ENCODE measurements around the gene BCO1.
"Not testable (repeated sequence)": the region's sequence is repeated elsewhere in the genome, so short reads cannot be mapped to it uniquely, and the experiment has no call there.

The BCO1 gene

GRCh38 chr16:81214745-81215166 lies 23.7 kb upstream of the BCO1 start:
- no peaks in the 10 kb centered on the region for H3K36me3 ChIP-seq (ENCODE audit: insufficient read depth, low read length)
- H3K9me3 ChIP-seq (ENCODE audit: low read length) = no peaks in the 10 kb centered on the region
- no peak overlapping the region for H3K27ac ChIP-seq (ENCODE audit: low read depth, low read length)
- H3K4me3 ChIP-seq (ENCODE audit: low read depth in 1 of 2, low read length in 2 of 2) = no peak overlapping the region
- no peak overlapping the region for H3K9ac ChIP-seq (ENCODE audit: low read length)
- H3K27me3 ChIP-seq (ENCODE audit: control insufficient read depth in 1 of 2, insufficient read depth in 2 of 2, low read length in 2 of 2) = no peaks in the 10 kb centered on the region
- H3K4me1 ChIP-seq (ENCODE audit: insufficient read depth, low read length) = no peaks in the 10 kb centered on the region

GRCh38 chr16:81216114-81216513 lies 22.4 kb upstream of the BCO1 start:
- no peak overlapping the region for H3K9ac ChIP-seq (ENCODE audit: low read length)
- H3K36me3 ChIP-seq (ENCODE audit: insufficient read depth, low read length) = no peaks in the 10 kb centered on the region
- H3K27me3 ChIP-seq (ENCODE audit: control insufficient read depth in 1 of 2, insufficient read depth in 2 of 2, low read length in 2 of 2) = no peaks in the 10 kb centered on the region
- H3K9me3 ChIP-seq (ENCODE audit: low read length) = no peaks in the 10 kb centered on the region
- H3K4me3 ChIP-seq (ENCODE audit: low read depth in 1 of 2, low read length in 2 of 2) = no peak overlapping the region
- no peak overlapping the region for H3K27ac ChIP-seq (ENCODE audit: low read depth, low read length)
- H3K4me1 ChIP-seq (ENCODE audit: insufficient read depth, low read length) = no peaks in the 10 kb centered on the region

GRCh38 chr16:81216706-81217105 lies 21.8 kb upstream of the BCO1 start:
- no peaks in the 10 kb centered on the region for H3K27me3 ChIP-seq (ENCODE audit: control insufficient read depth in 1 of 2, insufficient read depth in 2 of 2, low read length in 2 of 2)
- no peaks in the 10 kb centered on the region for H3K9me3 ChIP-seq (ENCODE audit: low read length)
- H3K36me3 ChIP-seq (ENCODE audit: insufficient read depth, low read length) = no peaks in the 10 kb centered on the region
- H3K9ac ChIP-seq (ENCODE audit: low read length) = no peak overlapping the region
- no peak overlapping the region for H3K4me3 ChIP-seq (ENCODE audit: low read depth in 1 of 2, low read length in 2 of 2)
- H3K27ac ChIP-seq (ENCODE audit: low read depth, low read length) = no peak overlapping the region
- H3K4me1 ChIP-seq (ENCODE audit: insufficient read depth, low read length) = no peaks in the 10 kb centered on the region

- no peak overlapping the region for H3K27ac ChIP-seq (ENCODE audit: low read depth, low read length)
- no peaks in the 10 kb centered on the region for H3K27me3 ChIP-seq (ENCODE audit: control insufficient read depth in 1 of 2, insufficient read depth in 2 of 2, low read length in 2 of 2)
- H3K9me3 ChIP-seq (ENCODE audit: low read length) = no peaks in the 10 kb centered on the region
- H3K4me3 ChIP-seq (ENCODE audit: low read depth in 1 of 2, low read length in 2 of 2) = no peak overlapping the region
- no peak overlapping the region for H3K9ac ChIP-seq (ENCODE audit: low read length)
- H3K4me1 ChIP-seq (ENCODE audit: insufficient read depth, low read length) = peaks cover 7% of the 10 kb centered on the region
- H3K36me3 ChIP-seq (ENCODE audit: insufficient read depth, low read length) = no peaks in the 10 kb centered on the region
Measured at GRCh38 chr16:81219151-81219550, 19.3 kb upstream of the BCO1 start.

- H3K9ac ChIP-seq (ENCODE audit: low read length) = no peak overlapping the region
- no peaks in the 10 kb centered on the region for H3K36me3 ChIP-seq (ENCODE audit: insufficient read depth, low read length)
- H3K4me1 ChIP-seq (ENCODE audit: insufficient read depth, low read length) = peaks cover 7% of the 10 kb centered on the region
- no peaks in the 10 kb centered on the region for H3K27me3 ChIP-seq (ENCODE audit: control insufficient read depth in 1 of 2, insufficient read depth in 2 of 2, low read length in 2 of 2)
- no peak overlapping the region for H3K4me3 ChIP-seq (ENCODE audit: low read depth in 1 of 2, low read length in 2 of 2)
- no peak overlapping the region for H3K27ac ChIP-seq (ENCODE audit: low read depth, low read length)
- no peaks in the 10 kb centered on the region for H3K9me3 ChIP-seq (ENCODE audit: low read length)
Measured at GRCh38 chr16:81220349-81220748, 18.1 kb upstream of the BCO1 start.

GRCh38 chr16:81221731-81222130 lies 16.8 kb upstream of the BCO1 start:
- H3K9me3 ChIP-seq (ENCODE audit: low read length) = no peaks in the 10 kb centered on the region
- H3K4me1 ChIP-seq (ENCODE audit: insufficient read depth, low read length) = peaks cover 7% of the 10 kb centered on the region
- no peak overlapping the region for H3K27ac ChIP-seq (ENCODE audit: low read depth, low read length)
- no peak overlapping the region for H3K9ac ChIP-seq (ENCODE audit: low read length)
- H3K36me3 ChIP-seq (ENCODE audit: insufficient read depth, low read length) = no peaks in the 10 kb centered on the region
- no peak overlapping the region for H3K4me3 ChIP-seq (ENCODE audit: low read depth in 1 of 2, low read length in 2 of 2)
- no peaks in the 10 kb centered on the region for H3K27me3 ChIP-seq (ENCODE audit: control insufficient read depth in 1 of 2, insufficient read depth in 2 of 2, low read length in 2 of 2)

- H3K27ac ChIP-seq (ENCODE audit: low read depth, low read length) = no peak overlapping the region
- no peak overlapping the region for H3K9ac ChIP-seq (ENCODE audit: low read length)
- H3K4me1 ChIP-seq (ENCODE audit: insufficient read depth, low read length) = peaks cover 7% of the 10 kb centered on the region
- H3K36me3 ChIP-seq (ENCODE audit: insufficient read depth, low read length) = no peaks in the 10 kb centered on the region
- H3K4me3 ChIP-seq (ENCODE audit: low read depth in 1 of 2, low read length in 2 of 2) = no peak overlapping the region
- H3K9me3 ChIP-seq (ENCODE audit: low read length) = no peaks in the 10 kb centered on the region
- no peaks in the 10 kb centered on the region for H3K27me3 ChIP-seq (ENCODE audit: control insufficient read depth in 1 of 2, insufficient read depth in 2 of 2, low read length in 2 of 2)
Measured at GRCh38 chr16:81224824-81225223, 13.7 kb upstream of the BCO1 start.

- not testable (repeated sequence) for H3K9ac ChIP-seq (ENCODE audit: low read length); H3K27me3 ChIP-seq (ENCODE audit: control insufficient read depth in 1 of 2, insufficient read depth in 2 of 2, low read length in 2 of 2); H3K9me3 ChIP-seq (ENCODE audit: low read length); H3K27ac ChIP-seq (ENCODE audit: low read depth, low read length); H3K4me1 ChIP-seq (ENCODE audit: insufficient read depth, low read length); H3K4me3 ChIP-seq (ENCODE audit: low read depth in 1 of 2, low read length in 2 of 2); H3K36me3 ChIP-seq (ENCODE audit: insufficient read depth, low read length)
Measured at GRCh38 chr16:81225697-81226096, 12.8 kb upstream of the BCO1 start.

- Histone ChIP-seq H3K27ac (ENCODE audit: low read depth, low read length) (no peak overlapping the region), H3K9me3 (ENCODE audit: low read length) (no peaks in the 10 kb centered on the region), H3K9ac (ENCODE audit: low read length) (no peak overlapping the region), H3K4me3 (ENCODE audit: low read depth in 1 of 2, low read length in 2 of 2) (no peak overlapping the region), H3K4me1 (ENCODE audit: insufficient read depth, low read length) (peaks cover 7% of the 10 kb centered on the region), H3K27me3 (ENCODE audit: control insufficient read depth in 1 of 2, insufficient read depth in 2 of 2, low read length in 2 of 2) (no peaks in the 10 kb centered on the region), H3K36me3 (ENCODE audit: insufficient read depth, low read length) (no peaks in the 10 kb centered on the region)
Measured at GRCh38 chr16:81227785-81228184, 10.7 kb upstream of the BCO1 start.

GRCh38 chr16:81229811-81230210 lies 8.7 kb upstream of the BCO1 start:
- Histone ChIP-seq H3K4me1 (ENCODE audit: insufficient read depth, low read length) (no peaks in the 10 kb centered on the region), H3K9ac (ENCODE audit: low read length) (no peak overlapping the region), H3K27ac (ENCODE audit: low read depth, low read length) (no peak overlapping the region)

GRCh38 chr16:81231014-81231413 lies 7.5 kb upstream of the BCO1 start:
- no peaks in the 10 kb centered on the region for H3K4me1 ChIP-seq (ENCODE audit: insufficient read depth, low read length)
- no peak overlapping the region for H3K9ac ChIP-seq (ENCODE audit: low read length)
- H3K27ac ChIP-seq (ENCODE audit: low read depth, low read length) = no peak overlapping the region
- no peak overlapping the region for H3K4me3 ChIP-seq (ENCODE audit: low read depth in 1 of 2, low read length in 2 of 2)
- H3K36me3 ChIP-seq (ENCODE audit: insufficient read depth, low read length) = no peaks in the 10 kb centered on the region
- H3K9me3 ChIP-seq (ENCODE audit: low read length) = no peaks in the 10 kb centered on the region
- H3K27me3 ChIP-seq (ENCODE audit: control insufficient read depth in 1 of 2, insufficient read depth in 2 of 2, low read length in 2 of 2) = no peaks in the 10 kb centered on the region

More at GRCh38 chr16:81229811-81230210, 8.7 kb upstream of the BCO1 start:
- no peaks in the 10 kb centered on the region for H3K36me3 ChIP-seq (ENCODE audit: insufficient read depth, low read length)
- H3K27me3 ChIP-seq (ENCODE audit: control insufficient read depth in 1 of 2, insufficient read depth in 2 of 2, low read length in 2 of 2) = no peaks in the 10 kb centered on the region
- H3K9me3 ChIP-seq (ENCODE audit: low read length) = no peaks in the 10 kb centered on the region
- no peak overlapping the region for H3K4me3 ChIP-seq (ENCODE audit: low read depth in 1 of 2, low read length in 2 of 2)

GRCh38 chr16:81232740-81233367 lies 5.6 kb upstream of the BCO1 start:
- Histone ChIP-seq H3K27me3 (ENCODE audit: control insufficient read depth in 1 of 2, insufficient read depth in 2 of 2, low read length in 2 of 2) (no peaks in the 10 kb centered on the region), H3K27ac (ENCODE audit: low read depth, low read length) (no peak overlapping the region), H3K4me1 (ENCODE audit: insufficient read depth, low read length) (peaks cover 4% of the 10 kb centered on the region), H3K4me3 (ENCODE audit: low read depth in 1 of 2, low read length in 2 of 2) (no peak overlapping the region), H3K9me3 (ENCODE audit: low read length) (no peaks in the 10 kb centered on the region), H3K9ac (ENCODE audit: low read length) (no peak overlapping the region), H3K36me3 (ENCODE audit: insufficient read depth, low read length) (no peaks in the 10 kb centered on the region)

Data from muscle layer of colon (tissue), 2 donors.